Subcutaneous abdominal adipose tissue (tissue), 5 donors: ENCODE measurements around the gene PITX2.

Experiments used
- H3K27ac ChIP-seq: one replicate; pipeline ENCODE4 v1.7.0; 2013; ENCODE audit warnings: low read depth, mild to moderate bottlenecking, inconsistent platforms, low read length, moderate library complexity
- H3K27me3 ChIP-seq, 5 donors: one replicate each; pipeline ENCODE4 v1.7.0; 2013; ENCODE audit warnings: low read length in 5 of 5, inconsistent platforms in 1 of 5; ENCODE audit not compliant: control insufficient read depth in 5 of 5, insufficient read depth in 4 of 5
- H3K36me3 ChIP-seq, 5 donors: one replicate each; pipeline ENCODE4 v1.7.0; 2013; ENCODE audit warnings: low read length in 5 of 5; ENCODE audit not compliant: control insufficient read depth in 5 of 5, insufficient read depth in 5 of 5
- H3K4me1 ChIP-seq, 5 donors: one replicate each; pipeline ENCODE4 v1.7.0; 2013; ENCODE audit warnings: low read length in 5 of 5, mild to moderate bottlenecking in 3 of 5, moderate library complexity in 1 of 5; ENCODE audit not compliant: control insufficient read depth in 5 of 5, insufficient read depth in 5 of 5
- H3K4me3 ChIP-seq, 5 donors: one replicate each; pipeline ENCODE4 v1.7.0; 2013; ENCODE audit warnings: low read length in 5 of 5, low read depth in 1 of 5
- H3K9ac ChIP-seq, 5 donors: one replicate each; pipeline ENCODE4 v1.7.0; 2013; ENCODE audit warnings: low read length in 5 of 5, mild to moderate bottlenecking in 4 of 5, moderate library complexity in 3 of 5
- H3K9me3 ChIP-seq, 5 donors: one replicate each; pipeline ENCODE4 v1.7.0; 2013; ENCODE audit warnings: low read length in 5 of 5; ENCODE audit not compliant: control insufficient read depth in 5 of 5
- donor health status: healthy.
- donor health status: healthy.
- donor health status: healthy.
- donor health status: healthy.
- donor health status: healthy.

Gene PITX2

DNA sequence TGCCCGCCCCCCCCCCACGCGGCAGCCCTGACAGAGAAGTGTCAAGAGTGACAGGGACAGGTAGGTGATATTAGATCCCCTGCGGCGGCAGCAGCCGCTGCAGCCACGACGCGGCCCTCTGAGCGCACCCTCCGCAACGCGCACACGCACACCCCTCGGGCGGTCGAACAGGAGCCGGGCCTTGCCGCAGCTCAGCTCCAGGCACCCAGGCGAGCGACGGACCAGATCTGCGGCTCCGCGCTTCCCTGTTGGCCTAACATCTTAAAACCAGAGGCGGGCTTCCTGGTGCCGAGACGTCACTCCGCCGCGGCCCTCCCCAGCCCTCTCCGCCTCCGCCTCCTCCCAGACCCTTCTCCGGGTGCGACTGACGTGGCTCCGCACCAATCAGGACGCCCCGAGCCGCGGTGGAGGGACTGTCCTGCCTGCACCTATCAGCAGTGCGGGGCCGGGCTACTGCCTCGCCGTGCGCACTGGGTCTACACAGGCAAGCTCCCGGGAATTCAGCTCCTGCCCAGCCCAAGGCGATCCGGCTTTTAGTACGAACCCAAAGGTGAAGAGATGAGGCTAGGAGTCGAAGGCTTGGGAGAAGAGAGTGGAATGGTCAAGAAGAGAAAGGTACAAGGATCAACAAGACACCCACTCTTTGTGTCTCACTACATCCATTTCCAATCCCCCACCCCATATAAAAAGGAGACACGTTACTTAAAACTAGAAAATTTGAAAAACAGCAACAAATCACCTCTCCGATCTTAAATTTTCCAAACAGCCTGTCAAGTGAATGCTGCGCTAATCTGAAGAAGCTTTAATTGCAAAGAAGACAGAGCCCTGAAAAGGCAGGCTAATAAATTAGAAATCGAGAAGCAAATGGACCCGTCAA lies at the start of gene PITX2:
Gene PITX2, minus strand, starts transcription at position 237 of the 877 bp plus-strand sequence. CDS start 617 bp downstream, outside the sequence.
- Histone ChIP-seq H3K4me1 (peaks cover 0 to 36% (median 27%) of the 10 kb centered on the region in 5 donors), H3K9ac (peak within 1 kb of the TSS in 3 of 5 donors; percentile 32 to 77 (median 46)), H3K4me3 (peak within 1 kb of the TSS; percentile 47 to 82 (median 75)), H3K9me3 (peaks cover 0 to 2% (median 0%) of the 10 kb centered on the region in 5 donors), H3K36me3 (peaks cover 0 to 4% (median 0%) of the 10 kb centered on the region in 5 donors), H3K27ac (no peak within 1 kb of the TSS), H3K27me3 (peaks cover 6 to 77% (median 51%) of the 10 kb centered on the region in 5 donors)

DNA sequence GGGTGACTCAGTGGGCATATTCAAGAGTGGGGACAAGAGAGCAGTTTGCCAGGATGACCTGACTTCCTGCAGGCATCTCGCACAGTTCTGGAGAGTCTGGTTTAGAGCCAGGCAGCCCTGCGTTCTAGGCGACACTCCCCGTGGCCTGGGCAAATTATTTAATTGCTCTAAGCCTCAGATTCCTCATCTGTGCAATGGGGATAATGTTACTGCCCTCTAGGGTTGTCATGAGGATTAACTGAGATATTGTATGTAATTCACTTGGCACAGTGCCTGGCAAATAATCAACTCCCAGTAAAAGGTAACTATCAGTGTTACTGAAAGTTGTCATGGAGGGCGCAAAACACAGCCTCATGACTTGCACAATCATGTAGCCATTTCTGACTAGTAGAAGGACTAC lies 48.8 kb upstream of the PITX2 start:
- no peak overlapping the region for H3K4me3 ChIP-seq
- H3K9me3 ChIP-seq = no peaks in the 10 kb centered on the region
- H3K27ac ChIP-seq = no peak overlapping the region
- peaks cover 0 to 18% (median 5%) of the 10 kb centered on the region in 5 donors for H3K4me1 ChIP-seq
- no peak overlapping the region for H3K9ac ChIP-seq
- no peaks in the 10 kb centered on the region for H3K36me3 ChIP-seq
- H3K27me3 ChIP-seq = no peaks in the 10 kb centered on the region

GRCh38 chr4:110669663-110670062 lies 46.8 kb upstream of the PITX2 start:
- H3K4me3 ChIP-seq = no peak overlapping the region
- H3K27ac ChIP-seq = no peak overlapping the region
- no peak overlapping the region for H3K9ac ChIP-seq
- peaks cover 0 to 9% (median 2%) of the 10 kb centered on the region in 5 donors for H3K4me1 ChIP-seq
- no peaks in the 10 kb centered on the region for H3K36me3 ChIP-seq
- H3K27me3 ChIP-seq = no peaks in the 10 kb centered on the region
- H3K9me3 ChIP-seq = no peaks in the 10 kb centered on the region

DNA sequence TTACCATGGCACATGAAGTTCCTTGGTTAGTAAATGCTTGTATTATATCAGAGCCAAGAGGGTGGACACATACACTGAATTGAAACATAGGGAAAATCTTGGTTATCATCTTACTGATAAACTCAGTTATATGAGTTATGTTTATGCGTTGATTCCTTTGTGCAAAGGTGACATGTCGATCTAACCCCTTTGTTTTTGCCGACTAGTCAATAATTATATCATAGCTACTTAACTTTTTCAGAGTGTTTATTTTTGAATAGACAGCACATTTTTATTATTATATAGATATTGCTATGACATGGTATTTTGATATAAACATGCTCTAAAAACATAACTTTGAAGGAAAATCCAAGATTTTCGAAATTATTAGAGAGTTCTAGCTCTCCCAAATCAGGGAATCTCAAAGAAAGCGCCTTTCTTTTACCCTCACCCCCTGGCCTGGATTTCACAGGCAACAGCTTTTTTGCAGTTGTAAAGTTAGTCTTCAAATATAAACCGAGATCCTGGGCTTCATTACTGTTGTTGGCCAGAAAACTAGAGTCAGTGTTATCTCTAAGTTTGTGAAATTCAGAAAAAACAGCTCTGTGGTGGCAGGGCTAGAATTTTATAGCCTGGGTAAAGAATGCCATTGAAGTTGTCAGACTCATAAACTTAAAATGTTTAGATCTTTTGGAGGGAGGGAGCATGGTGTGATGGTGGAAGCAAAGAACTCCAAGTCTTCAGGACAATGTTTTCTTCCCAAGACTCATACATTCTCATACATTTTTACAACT lies 45.8 kb upstream of the PITX2 start:
- Histone ChIP-seq H3K4me3 (no peak overlapping the region), H3K9ac (no peak overlapping the region), H3K9me3 (no peaks in the 10 kb centered on the region), H3K4me1 (peaks cover 0 to 9% (median 2%) of the 10 kb centered on the region in 5 donors), H3K27me3 (no peaks in the 10 kb centered on the region), H3K27ac (no peak overlapping the region), H3K36me3 (no peaks in the 10 kb centered on the region)

DNA sequence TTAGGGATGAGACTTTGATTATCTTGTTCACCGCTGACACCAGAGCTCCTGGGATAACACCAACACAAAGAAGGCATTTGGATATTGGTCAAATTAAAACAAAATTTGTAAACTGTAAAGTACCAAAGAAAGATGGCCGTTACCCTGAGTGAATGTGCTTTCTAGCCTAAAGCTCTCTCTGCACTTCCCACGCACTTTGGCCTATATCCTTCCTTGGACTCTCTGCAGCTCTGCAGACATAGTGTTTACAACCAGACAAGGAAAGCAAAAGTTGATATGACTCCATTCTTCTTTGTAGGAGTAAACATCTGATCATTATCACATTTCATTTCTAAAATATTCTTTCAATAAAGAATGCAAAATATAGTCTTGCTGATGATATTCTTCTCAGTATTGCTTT lies 44.8 kb upstream of the PITX2 start:
- Histone ChIP-seq H3K9me3 (no peaks in the 10 kb centered on the region), H3K4me1 (peaks cover 0 to 14% (median 2%) of the 10 kb centered on the region in 5 donors), H3K27me3 (no peaks in the 10 kb centered on the region), H3K36me3 (no peaks in the 10 kb centered on the region), H3K27ac (no peak overlapping the region), H3K4me3 (no peak overlapping the region), H3K9ac (no peak overlapping the region)

- no peaks in the 10 kb centered on the region for H3K9me3 ChIP-seq
- H3K36me3 ChIP-seq = no peaks in the 10 kb centered on the region
- H3K4me3 ChIP-seq = no peak overlapping the region
- peaks cover 0 to 14% (median 2%) of the 10 kb centered on the region in 5 donors for H3K4me1 ChIP-seq
- H3K27ac ChIP-seq = no peak overlapping the region
- H3K9ac ChIP-seq = no peak overlapping the region
- no peaks in the 10 kb centered on the region for H3K27me3 ChIP-seq
These were observed 43.2 kb upstream of the PITX2 start for GRCh38 chr4:110666030-110666429.

GRCh38 chr4:110663738-110664444 lies 41.0 kb upstream of the PITX2 start:
- Histone ChIP-seq H3K4me3 (no peak overlapping the region), H3K9ac (no peak overlapping the region), H3K9me3 (peaks cover 0 to 3% (median 3%) of the 10 kb centered on the region in 5 donors), H3K27me3 (no peaks in the 10 kb centered on the region), H3K4me1 (peaks cover 0 to 14% (median 2%) of the 10 kb centered on the region in 5 donors), H3K36me3 (no peaks in the 10 kb centered on the region), H3K27ac (no peak overlapping the region)

- Histone ChIP-seq H3K27ac (no peak overlapping the region), H3K27me3 (no peaks in the 10 kb centered on the region), H3K4me3 (no peak overlapping the region), H3K9me3 (peaks cover 0 to 6% (median 3%) of the 10 kb centered on the region in 5 donors), H3K9ac (no peak overlapping the region), H3K36me3 (no peaks in the 10 kb centered on the region), H3K4me1 (peaks cover 0 to 14% (median 2%) of the 10 kb centered on the region in 5 donors)
These were observed 40.3 kb upstream of the PITX2 start for GRCh38 chr4:110663206-110663605.

GRCh38 chr4:110660755-110661154 lies 37.9 kb upstream of the PITX2 start:
- H3K36me3 ChIP-seq = no peaks in the 10 kb centered on the region
- H3K4me3 ChIP-seq = no peak overlapping the region
- H3K27me3 ChIP-seq = peaks cover 0 to 3% (median 0%) of the 10 kb centered on the region in 5 donors
- no peak overlapping the region for H3K9ac ChIP-seq
- no peak overlapping the region for H3K27ac ChIP-seq
- peaks cover 0 to 5% (median 0%) of the 10 kb centered on the region in 5 donors for H3K4me1 ChIP-seq
- H3K9me3 ChIP-seq = peaks cover 0 to 6% (median 3%) of the 10 kb centered on the region in 5 donors
